Measurements from ENCODE around the gene PRKCB.

PRKCB gene

GRCh38 chr16:24156777-24157176 lies 321.0 kb downstream of the PRKCB start:
- Histone ChIP-seq H3K79me2 (ENCODE audit: insufficient read depth, low read length) (no peaks in the 10 kb centered on the region), H3K9me3 (ENCODE audit: insufficient read depth, low read depth, low read length) (no peaks in the 10 kb centered on the region), H3K4me3 (ENCODE audit: low read length, poor library complexity, severe bottlenecking) (no peak overlapping the region), H3K9ac (ENCODE audit: low read depth, low read length, poor library complexity, severe bottlenecking) (no peak overlapping the region), H3K36me3 (ENCODE audit: insufficient read depth, low read length) (peaks cover 52% of the 10 kb centered on the region; the same call in 1 of the 2 replicates), H2AFZ (ENCODE audit: low read length) (no peak overlapping the region), H3K27me3 (ENCODE audit: insufficient read depth, low read length, poor library complexity, severe bottlenecking) (no peaks in the 10 kb centered on the region), H3F3A (ENCODE audit: low read depth) (no peaks in the 10 kb centered on the region), H3K9me2 (replicated peaks; ENCODE audit: low read depth, low read length) (no peaks in the 10 kb centered on the region), H3K4me2 (ENCODE audit: low read depth, low read length, poor library complexity, severe bottlenecking) (no peak overlapping the region), H4K20me1 (ENCODE audit: insufficient read depth, low read length, poor library complexity, severe bottlenecking) (no peaks in the 10 kb centered on the region), H3K4me1 (ENCODE audit: insufficient read depth, low read length, poor library complexity, severe bottlenecking) (no peaks in the 10 kb centered on the region)
- TF ChIP-seq, protein P1, sequence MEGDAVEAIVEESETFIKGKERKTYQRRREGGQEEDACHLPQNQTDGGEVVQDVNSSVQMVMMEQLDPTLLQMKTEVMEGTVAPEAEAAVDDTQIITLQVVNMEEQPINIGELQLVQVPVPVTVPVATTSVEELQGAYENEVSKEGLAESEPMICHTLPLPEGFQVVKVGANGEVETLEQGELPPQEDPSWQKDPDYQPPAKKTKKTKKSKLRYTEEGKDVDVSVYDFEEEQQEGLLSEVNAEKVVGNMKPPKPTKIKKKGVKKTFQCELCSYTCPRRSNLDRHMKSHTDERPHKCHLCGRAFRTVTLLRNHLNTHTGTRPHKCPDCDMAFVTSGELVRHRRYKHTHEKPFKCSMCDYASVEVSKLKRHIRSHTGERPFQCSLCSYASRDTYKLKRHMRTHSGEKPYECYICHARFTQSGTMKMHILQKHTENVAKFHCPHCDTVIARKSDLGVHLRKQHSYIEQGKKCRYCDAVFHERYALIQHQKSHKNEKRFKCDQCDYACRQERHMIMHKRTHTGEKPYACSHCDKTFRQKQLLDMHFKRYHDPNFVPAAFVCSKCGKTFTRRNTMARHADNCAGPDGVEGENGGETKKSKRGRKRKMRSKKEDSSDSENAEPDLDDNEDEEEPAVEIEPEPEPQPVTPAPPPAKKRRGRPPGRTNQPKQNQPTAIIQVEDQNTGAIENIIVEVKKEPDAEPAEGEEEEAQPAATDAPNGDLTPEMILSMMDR (conservative IDR thresholded peaks at IDR 0.05; ENCODE audit: low read length), result no peak
- TF ChIP-seq EZH2phosphoT487 (IDR thresholded peaks at IDR 0.05; ENCODE audit: borderline replicate concordance), result no peak

DNA sequence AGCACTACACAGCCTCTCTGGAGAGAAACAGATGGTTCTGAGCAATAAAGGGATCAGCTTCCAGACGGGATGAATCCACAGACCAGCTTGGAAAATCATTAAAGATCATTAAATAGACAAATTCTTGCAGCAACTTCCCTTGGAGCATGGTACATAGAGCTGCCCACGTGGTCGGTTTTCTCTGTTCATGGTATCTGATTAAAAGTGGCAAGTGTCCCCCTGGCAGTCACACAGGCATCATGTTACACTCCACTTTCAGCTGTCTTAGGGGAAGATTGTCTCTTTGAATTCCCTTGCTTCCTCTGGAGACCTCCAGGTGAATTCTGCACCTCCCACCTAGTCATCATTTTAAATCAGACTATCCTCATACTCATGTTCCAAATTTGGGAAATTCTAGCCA lies 328.2 kb downstream of the PRKCB start:
- no peaks in the 10 kb centered on the region for H4K20me1 ChIP-seq (ENCODE audit: insufficient read depth, low read length, poor library complexity, severe bottlenecking)
- no peaks in the 10 kb centered on the region for H3K79me2 ChIP-seq (ENCODE audit: insufficient read depth, low read length)
- no peak for TF ChIP-seq EZH2phosphoT487 (IDR thresholded peaks at IDR 0.05; ENCODE audit: borderline replicate concordance)
- TF ChIP-seq, protein P1 (conservative IDR thresholded peaks at IDR 0.05; ENCODE audit: low read length), result no peak
- H3K4me3 ChIP-seq (ENCODE audit: low read length, poor library complexity, severe bottlenecking), result no peak overlapping the region
- no peaks in the 10 kb centered on the region for H3K9me2 ChIP-seq (replicated peaks; ENCODE audit: low read depth, low read length)
- H3K27me3 ChIP-seq (ENCODE audit: insufficient read depth, low read length, poor library complexity, severe bottlenecking), result no peaks in the 10 kb centered on the region
- H3K4me1 ChIP-seq (ENCODE audit: insufficient read depth, low read length, poor library complexity, severe bottlenecking), result no peaks in the 10 kb centered on the region
- H3K36me3 ChIP-seq (ENCODE audit: insufficient read depth, low read length), result peaks cover 37% of the 10 kb centered on the region; the same call in 1 of the 2 replicates
- no peaks in the 10 kb centered on the region for H3F3A ChIP-seq (ENCODE audit: low read depth)
- no peaks in the 10 kb centered on the region for H3K9me3 ChIP-seq (ENCODE audit: insufficient read depth, low read depth, low read length)
- H3K4me2 ChIP-seq (ENCODE audit: low read depth, low read length, poor library complexity, severe bottlenecking), result no peak overlapping the region
- no peak overlapping the region for H3K9ac ChIP-seq (ENCODE audit: low read depth, low read length, poor library complexity, severe bottlenecking)
- no peak overlapping the region for H2AFZ ChIP-seq (ENCODE audit: low read length)

GRCh38 chr16:24164416-24164815 lies 328.6 kb downstream of the PRKCB start:
- no peaks in the 10 kb centered on the region for H3K79me2 ChIP-seq (ENCODE audit: insufficient read depth, low read length)
- H3K4me1 ChIP-seq (ENCODE audit: insufficient read depth, low read length, poor library complexity, severe bottlenecking), result no peaks in the 10 kb centered on the region
- H3K9ac ChIP-seq (ENCODE audit: low read depth, low read length, poor library complexity, severe bottlenecking), result no peak overlapping the region
- peaks cover 38% of the 10 kb centered on the region; the same call in 1 of the 2 replicates for H3K36me3 ChIP-seq (ENCODE audit: insufficient read depth, low read length)
- no peaks in the 10 kb centered on the region for H4K20me1 ChIP-seq (ENCODE audit: insufficient read depth, low read length, poor library complexity, severe bottlenecking)
- H3K27me3 ChIP-seq (ENCODE audit: insufficient read depth, low read length, poor library complexity, severe bottlenecking), result no peaks in the 10 kb centered on the region
- H3K4me3 ChIP-seq (ENCODE audit: low read length, poor library complexity, severe bottlenecking), result no peak overlapping the region
- no peak overlapping the region for H3K4me2 ChIP-seq (ENCODE audit: low read depth, low read length, poor library complexity, severe bottlenecking)
- H3K9me2 ChIP-seq (replicated peaks; ENCODE audit: low read depth, low read length), result no peaks in the 10 kb centered on the region
- H3K9me3 ChIP-seq (ENCODE audit: insufficient read depth, low read depth, low read length), result no peaks in the 10 kb centered on the region
- H3F3A ChIP-seq (ENCODE audit: low read depth), result no peaks in the 10 kb centered on the region
- H2AFZ ChIP-seq (ENCODE audit: low read length), result no peak overlapping the region
- TF ChIP-seq, protein P1 (conservative IDR thresholded peaks at IDR 0.05; ENCODE audit: low read length), result no peak
- no peak for TF ChIP-seq EZH2phosphoT487 (IDR thresholded peaks at IDR 0.05; ENCODE audit: borderline replicate concordance)
